Measurements from ENCODE around the gene RAD51B. TPM values are rescaled to one million over a fixed set of nuclear protein-coding genes. Genes with fewer than 3 reads are reported as not detected.

RAD51B gene
- total RNA-seq, 3 donors from 2014 or later = 10.6 to 77.6 (median 33.8) TPM

GRCh38 chr14:68603533-68604360, 784.2 kb downstream of the RAD51B start:
- Histone ChIP-seq H3K36me3 (no peaks in the 10 kb centered on the region), H3K9me3 (peaks cover 0 to 6% of the 10 kb centered on the region in 2 donors), H3K27ac (no peak overlapping the region), H3K4me3 (no peak overlapping the region), H3K4me1 (peaks cover 2 to 10% of the 10 kb centered on the region in 2 donors), H3K27me3 (no peaks in the 10 kb centered on the region)
- TF ChIP-seq POLR2AphosphoS5 (IDR thresholded peaks at IDR 0.05) (no peak), POLR2A (IDR thresholded peaks at IDR 0.05) (no peak), CTCF (IDR thresholded peaks at IDR 0.05) (no peak)
- intact Hi-C loops (cut with DNase I; ENCODE audit: low total_unique reads) = no loop called here
- DNase-seq (ENCODE audit: low spot score in 2 of 2) = no peak

GRCh38 chr14:68604361-68604730, 784.8 kb downstream of the RAD51B start:
- Histone ChIP-seq H3K36me3 (no peaks in the 10 kb centered on the region), H3K9me3 (peaks cover 0 to 6% of the 10 kb centered on the region in 2 donors), H3K27me3 (no peaks in the 10 kb centered on the region), H3K27ac (no peak overlapping the region), H3K4me1 (peaks cover 2 to 4% of the 10 kb centered on the region in 2 donors), H3K4me3 (no peak overlapping the region)
- TF ChIP-seq POLR2A (IDR thresholded peaks at IDR 0.05) (no peak), POLR2AphosphoS5 (IDR thresholded peaks at IDR 0.05) (no peak), CTCF (IDR thresholded peaks at IDR 0.05) (no peak)
- intact Hi-C loops (cut with DNase I; ENCODE audit: low total_unique reads) = no loop called here
- no peak for DNase-seq (ENCODE audit: low spot score in 2 of 2)

DNA sequence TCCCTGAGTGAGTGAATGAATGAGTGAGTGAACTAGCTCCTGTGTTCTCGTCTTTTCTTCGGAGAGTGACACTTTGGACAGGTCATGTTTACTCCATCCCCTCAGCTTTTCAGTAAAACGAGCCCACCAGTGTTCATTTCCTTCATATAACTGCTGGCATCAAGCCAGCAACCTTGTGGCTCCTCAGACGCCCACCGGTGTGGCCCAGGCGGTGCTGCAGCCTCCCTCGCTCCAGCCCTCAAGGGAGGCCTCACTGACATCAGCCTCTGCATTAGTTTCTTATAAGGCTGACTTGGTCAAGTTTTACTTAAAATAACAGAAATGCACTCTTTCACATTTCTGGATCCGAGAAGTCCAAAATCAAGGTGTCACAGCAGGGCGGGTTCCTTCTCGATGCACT, 785.2 kb downstream of the RAD51B start:
- H3K36me3 ChIP-seq = no peaks in the 10 kb centered on the region
- peaks cover 0 to 6% of the 10 kb centered on the region in 2 donors for H3K9me3 ChIP-seq
- TF ChIP-seq POLR2AphosphoS5 (IDR thresholded peaks at IDR 0.05) (no peak), CTCF (IDR thresholded peaks at IDR 0.05) (no peak), POLR2A (IDR thresholded peaks at IDR 0.05) (no peak)
- no peak overlapping the region for H3K27ac ChIP-seq
- no peak overlapping the region for H3K4me3 ChIP-seq
- no peaks in the 10 kb centered on the region for H3K27me3 ChIP-seq
- peaks cover 0 to 2% of the 10 kb centered on the region in 2 donors for H3K4me1 ChIP-seq
- DNase-seq (ENCODE audit: low spot score in 2 of 2) = no peak
- intact Hi-C loops (cut with DNase I; ENCODE audit: low total_unique reads) = no loop called here

- no peak for DNase-seq (ENCODE audit: low spot score in 2 of 2)
- H3K4me3 ChIP-seq = no peak overlapping the region
- TF ChIP-seq POLR2AphosphoS5 (IDR thresholded peaks at IDR 0.05) (no peak), CTCF (IDR thresholded peaks at IDR 0.05) (no peak), POLR2A (IDR thresholded peaks at IDR 0.05) (no peak)
- H3K36me3 ChIP-seq = no peaks in the 10 kb centered on the region
- no peaks in the 10 kb centered on the region for H3K27me3 ChIP-seq
- H3K4me1 ChIP-seq = no peaks in the 10 kb centered on the region
- peaks cover 0 to 6% of the 10 kb centered on the region in 2 donors for H3K9me3 ChIP-seq
- intact Hi-C loops (cut with DNase I; ENCODE audit: low total_unique reads) = no loop called here
- peak overlapping the region; percentile 38 to 79 for H3K27ac ChIP-seq
Observed at GRCh38 chr14:68606176-68606575, 786.6 kb downstream of the RAD51B start.

DNA sequence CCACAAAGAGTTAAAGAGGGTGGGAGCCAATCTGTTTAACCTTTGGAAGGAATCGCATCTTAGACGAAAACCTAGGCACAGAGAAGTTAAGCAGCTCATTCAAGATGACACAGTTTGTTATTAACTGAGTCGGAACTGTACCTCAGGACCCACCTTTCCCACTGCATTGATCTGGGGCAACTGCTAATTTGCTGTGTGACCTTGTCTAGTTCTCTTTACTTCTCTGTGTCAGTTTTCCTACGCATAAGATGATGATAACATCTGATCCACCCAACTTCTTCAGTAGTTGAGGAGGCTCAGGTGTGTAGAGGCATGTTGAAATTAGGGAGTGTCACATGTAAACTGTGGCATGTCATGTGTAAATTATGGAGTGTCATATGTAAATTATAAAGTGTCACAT, 787.1 kb downstream of the RAD51B start:
- Histone ChIP-seq H3K9me3 (peaks cover 0 to 6% of the 10 kb centered on the region in 2 donors), H3K27me3 (no peaks in the 10 kb centered on the region), H3K36me3 (no peaks in the 10 kb centered on the region), H3K4me3 (no peak overlapping the region), H3K27ac (peak overlapping the region; percentile 79 to 87), H3K4me1 (peaks cover 0 to 3% of the 10 kb centered on the region in 2 donors)
- intact Hi-C loops (cut with DNase I; ENCODE audit: low total_unique reads) = no loop called here
- TF ChIP-seq POLR2A (IDR thresholded peaks at IDR 0.05) (no peak), CTCF (IDR thresholded peaks at IDR 0.05) (no peak), POLR2AphosphoS5 (IDR thresholded peaks at IDR 0.05) (no peak)
- DNase-seq (ENCODE audit: low spot score in 2 of 2) = no peak
